Right ventricle myocardium superior (tissue), 1 donor: Measurements from ENCODE around the gene TMEM181. TPM values are rescaled to one million over a fixed set of nuclear protein-coding genes. Genes with fewer than 3 reads are reported as not detected.
"Not testable (repeated sequence)": the region's sequence is repeated elsewhere in the genome, so short reads cannot be mapped to it uniquely, and the experiment has no call there.

Experiments used
- ATAC-seq: fragments of 200-7000 bp; cut with Tn5 transposase; one replicate; pipeline ENCODE4 v1.9.1; 2020; ENCODE audit warnings: mild to moderate bottlenecking; ENCODE audit not compliant: poor library complexity
- DNase-seq: peaks from one replicate; pipeline ENCODE4 v3.0.0-alpha.2; 2020
- intact Hi-C: fragments of 100-400 bp; cut with DNase I; formaldehyde crosslinking; loops from one replicate; pipeline ENCODE4 v1.11.2; 2022
- total RNA-seq: library from RNA; stranded (reverse); fragmentation: NEBNext Ultra II Directional; extraction: Animal tissue kit (Norgen Biotek cat#: 25700); gene quantifications from one replicate; pipeline ENCODE4 v1.2.1, GENCODE V29; 2021
- donor health status: DM: no; HTN: yes; CAD: no; lungs with severe emphysema.

Gene TMEM181
- total RNA-seq, 1 donor from 2014 or later, result 8.8 TPM

DNA sequence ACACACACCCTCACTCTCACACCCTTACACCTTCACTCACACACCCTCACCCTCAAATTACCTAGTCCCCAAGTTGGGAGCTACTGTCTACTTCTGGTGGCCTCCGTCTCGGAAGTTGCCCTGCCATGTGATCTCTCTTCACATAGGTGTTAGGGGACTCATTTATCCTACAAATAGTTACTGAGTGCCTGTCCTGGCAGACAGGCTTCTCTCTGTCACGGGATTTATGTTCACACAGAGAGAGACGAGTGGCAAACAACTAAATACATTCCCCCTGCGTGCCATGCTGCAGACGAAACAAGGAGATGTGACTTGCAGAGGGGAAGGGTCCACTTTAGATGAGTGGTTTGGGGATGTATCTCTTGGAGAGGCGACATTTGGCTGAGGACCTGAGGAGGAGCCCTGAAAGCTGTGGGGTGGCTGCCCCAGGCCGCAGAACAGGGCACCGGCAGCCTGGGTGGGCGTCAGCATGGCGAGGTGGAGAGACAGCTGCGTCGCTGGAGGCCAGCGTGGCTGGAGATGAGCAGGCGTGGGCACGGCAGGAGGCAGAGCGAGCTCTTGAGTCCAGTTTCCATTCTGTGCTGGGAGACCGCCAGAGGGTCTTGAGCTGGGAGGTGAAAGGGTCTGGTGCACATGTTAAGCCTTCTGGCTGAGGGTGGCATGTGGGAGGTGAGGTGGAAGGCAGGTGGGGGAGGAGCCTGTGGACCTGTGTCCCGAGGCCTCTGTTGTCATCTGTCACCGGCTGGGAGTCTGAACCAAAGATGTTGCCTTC lies 67.5 kb downstream of the TMEM181 start:
- DNase-seq (no peak), ATAC-seq (no peak)
- intact Hi-C loops, result loop anchor here (10.0 kb wide), 1 partner anchor 67 kb away; no protein-coding TSS in a partner anchor

- ATAC-seq (no peak), DNase-seq (no peak)
- intact Hi-C loops, result loop anchor here (10.0 kb wide), 1 partner anchor 67 kb away; no protein-coding TSS in a partner anchor
Measured at GRCh38 chr6:158627940-158628211, 68.0 kb downstream of the TMEM181 start.

DNA sequence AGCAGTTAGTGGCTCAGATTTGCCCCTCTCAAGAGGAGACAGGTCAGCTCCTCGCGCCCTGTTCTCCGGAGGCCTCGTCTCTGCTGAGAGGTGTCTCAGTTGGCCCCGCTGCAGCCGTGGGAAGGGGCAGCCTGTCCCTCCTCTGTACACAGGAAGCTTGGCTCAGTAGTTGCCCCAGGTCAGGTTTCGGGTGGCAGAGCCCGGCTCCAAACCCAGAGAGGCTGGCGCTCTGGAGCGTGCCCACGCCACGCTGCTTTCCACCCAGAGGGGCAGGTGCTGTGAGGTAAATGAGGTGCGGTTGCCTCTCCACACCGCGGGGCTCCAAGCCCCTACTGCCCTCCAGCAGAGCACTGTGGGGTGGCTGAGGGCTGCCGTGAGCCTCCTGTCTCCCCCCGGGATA lies 68.7 kb downstream of the TMEM181 start:
- intact Hi-C loops, result loop anchor here (10.0 kb wide), 1 partner anchor 66 kb away; no protein-coding TSS in a partner anchor
- no peak for ATAC-seq
- DNase-seq, result no peak

- peak; percentile 45 for ATAC-seq
- intact Hi-C loops, result loop anchor here (10.0 kb wide), 1 partner anchor 65 kb away; no protein-coding TSS in a partner anchor
- peak; percentile 57 for DNase-seq
Measured at GRCh38 chr6:158629367-158630221, 69.7 kb downstream of the TMEM181 start.

- DNase-seq, result peak; percentile 85
- ATAC-seq, result peak; percentile 58
- intact Hi-C loops, result no loop called here
Measured at GRCh38 chr6:158630938-158631616, 71.2 kb downstream of the TMEM181 start.

DNA sequence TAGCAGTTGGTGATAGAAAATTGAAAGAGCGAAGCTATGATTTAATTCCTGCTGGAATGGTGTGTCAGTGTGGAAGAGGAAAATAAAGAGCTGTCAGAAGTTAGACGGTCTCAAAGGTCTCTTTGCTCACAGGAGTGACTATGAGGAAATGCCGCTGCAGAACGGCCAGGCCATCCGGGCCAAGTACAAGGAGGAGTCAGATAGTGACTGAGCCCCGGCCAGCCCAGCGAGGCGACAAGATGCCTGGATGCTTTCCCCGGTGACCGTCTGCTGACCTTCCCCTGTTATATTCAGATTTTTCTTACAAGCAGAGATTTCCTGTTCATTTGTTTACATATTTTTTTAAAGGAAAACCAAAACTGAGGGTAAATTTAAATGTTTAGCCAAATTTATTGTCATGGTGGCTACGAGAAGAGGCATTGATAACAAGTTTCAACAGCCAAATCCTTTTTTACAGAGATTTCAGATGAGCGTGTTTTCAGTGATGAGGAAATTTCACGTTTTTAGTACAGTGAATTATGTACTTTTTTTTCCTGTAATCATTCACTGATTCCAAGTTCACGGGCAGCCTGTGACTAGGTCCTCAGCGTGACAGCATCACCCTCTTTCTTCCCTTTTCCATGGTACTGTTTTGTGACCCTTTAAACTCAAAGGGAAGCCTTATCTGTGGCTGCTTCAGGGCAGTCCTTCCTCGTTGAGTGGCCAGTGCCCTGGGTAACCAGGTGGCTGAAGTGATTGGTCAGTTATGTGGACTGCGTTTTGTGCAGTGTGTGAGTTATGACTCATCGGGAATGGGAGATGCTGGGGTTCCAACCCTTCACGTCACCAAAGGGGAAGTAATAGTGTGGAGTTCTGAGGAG lies 72.0 kb downstream of the TMEM181 start:
- peak; percentile 92 for ATAC-seq
- peak; percentile 89 for DNase-seq
- intact Hi-C loops, result no loop called here

GRCh38 chr6:158632538-158633119 lies 72.7 kb downstream of the TMEM181 start:
- not testable (repeated sequence) for ATAC-seq, DNase-seq

GRCh38 chr6:158633127-158633526 lies 73.2 kb downstream of the TMEM181 start:
- intact Hi-C loops, result no loop called here
- DNase-seq, result no peak
- no peak for ATAC-seq

More at GRCh38 chr6:158632538-158633119, 72.7 kb downstream of the TMEM181 start:
- intact Hi-C loops, result not testable (repeated sequence)

DNA sequence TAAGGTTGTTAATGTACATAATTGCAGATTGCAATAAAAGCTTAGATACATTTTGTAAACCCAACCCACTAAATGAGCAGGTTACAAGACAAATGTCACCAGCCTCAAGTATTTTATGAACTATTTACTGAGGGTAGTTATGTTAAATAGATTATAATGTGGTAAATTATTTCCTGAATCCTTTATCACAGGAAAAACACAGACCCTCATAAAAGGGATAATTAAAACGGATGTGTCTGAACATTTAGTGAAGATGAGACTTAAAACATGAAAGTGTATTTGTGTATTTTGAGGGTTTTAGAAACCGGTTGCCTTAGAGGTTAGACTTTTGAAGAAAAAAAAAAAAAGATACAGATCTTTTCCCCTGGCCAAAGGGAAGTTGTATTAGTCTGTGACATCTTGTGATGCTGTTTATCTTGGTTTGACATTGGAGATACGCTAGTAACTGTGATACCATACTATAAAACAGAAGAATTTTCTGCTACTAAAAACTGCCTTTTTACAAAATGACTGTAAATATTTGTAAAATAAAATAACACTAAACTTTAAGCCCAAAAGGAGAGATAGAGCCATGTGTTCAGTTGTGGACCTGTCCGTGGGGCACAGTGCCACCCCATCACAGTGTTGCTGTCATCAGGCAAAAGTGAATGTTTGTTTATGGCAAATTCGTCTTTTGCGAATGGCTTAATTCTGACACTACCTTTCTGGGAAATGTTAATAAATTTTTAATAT lies 75.0 kb downstream of the TMEM181 start:
- no peak for ATAC-seq
- DNase-seq, result no peak
- intact Hi-C loops, result no loop called here

DNA sequence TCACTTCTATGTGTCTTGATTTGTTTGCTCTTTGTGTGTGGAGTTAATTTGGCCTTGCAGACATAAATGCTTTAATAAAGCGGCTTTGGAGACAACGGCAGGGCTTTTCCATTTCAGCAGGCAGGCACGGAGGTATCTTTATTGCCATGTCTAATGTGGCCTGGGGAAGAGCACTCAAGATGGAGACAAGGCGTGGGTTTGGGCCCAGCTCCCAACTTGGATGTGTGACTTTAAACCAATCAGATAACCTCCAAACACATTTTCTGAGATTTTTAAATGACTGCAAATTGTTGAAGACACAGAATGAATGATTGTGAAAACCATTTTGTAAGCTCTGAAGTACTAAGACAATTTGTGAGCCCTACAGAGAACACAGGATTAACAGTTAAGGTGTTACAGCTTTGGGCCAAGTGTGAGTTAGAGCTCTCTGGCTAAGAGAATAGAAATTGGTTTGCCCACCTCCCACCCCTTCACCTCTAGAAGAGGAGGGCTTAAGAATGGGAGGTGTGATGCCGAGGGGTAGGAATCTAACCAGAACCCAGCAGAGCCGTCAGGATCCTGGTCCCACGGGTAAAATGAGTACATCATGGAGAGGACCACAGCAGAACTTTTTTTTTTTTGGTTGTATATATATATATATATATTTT lies 75.7 kb downstream of the TMEM181 start:
- intact Hi-C loops, result no loop called here
- DNase-seq, result no peak

DNA sequence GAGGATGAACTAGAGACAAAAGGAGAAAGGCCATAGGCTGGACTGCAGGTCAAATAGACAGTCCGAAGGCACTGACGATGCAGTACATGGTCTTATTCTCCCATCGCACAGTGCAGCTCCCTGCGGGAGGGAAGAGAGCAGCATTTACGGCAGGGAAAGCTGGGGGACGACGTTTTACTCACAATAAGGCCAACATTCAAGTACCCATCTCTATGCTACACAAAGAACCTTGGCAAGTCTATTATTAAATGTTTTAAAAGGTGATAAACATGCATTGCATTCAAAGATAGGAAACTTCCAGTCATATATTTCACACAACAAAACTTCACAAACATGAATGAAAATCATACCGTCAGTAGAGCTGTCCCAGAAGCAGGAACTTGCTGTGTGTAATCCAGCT lies 76.9 kb downstream of the TMEM181 start:
- intact Hi-C loops, result no loop called here
- DNase-seq, result no peak
- ATAC-seq, result no peak

More for the DNA sequence above, 75.7 kb downstream of the TMEM181 start:
- no peak for ATAC-seq

DNA sequence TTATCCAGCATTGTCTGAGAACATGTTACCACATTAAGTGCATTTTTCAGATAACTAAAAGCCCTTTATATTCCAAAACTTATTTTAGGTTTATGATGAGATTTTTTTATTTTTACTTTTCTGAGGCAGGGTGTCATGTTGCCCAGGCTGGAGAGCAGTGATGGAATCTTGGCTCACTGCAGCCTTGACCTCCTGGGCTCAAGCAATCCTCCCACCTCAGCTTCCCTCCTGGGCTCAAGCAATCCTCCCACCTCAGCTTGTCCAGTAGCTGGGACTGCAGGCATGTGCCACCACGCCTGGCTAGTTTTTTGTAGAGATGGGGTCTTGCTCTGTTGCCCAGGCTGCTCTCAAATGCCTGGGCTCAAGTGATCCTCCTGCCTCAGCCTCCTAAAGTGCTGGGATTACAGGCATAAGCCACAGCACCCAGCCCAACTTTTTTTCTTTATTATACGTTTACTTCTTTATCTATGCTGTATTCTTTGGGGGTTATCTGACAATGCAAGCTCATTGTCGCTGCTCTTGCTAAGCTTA lies 78.5 kb downstream of the TMEM181 start:
- intact Hi-C loops, result no loop called here
- DNase-seq (no peak), ATAC-seq (no peak)

DNA sequence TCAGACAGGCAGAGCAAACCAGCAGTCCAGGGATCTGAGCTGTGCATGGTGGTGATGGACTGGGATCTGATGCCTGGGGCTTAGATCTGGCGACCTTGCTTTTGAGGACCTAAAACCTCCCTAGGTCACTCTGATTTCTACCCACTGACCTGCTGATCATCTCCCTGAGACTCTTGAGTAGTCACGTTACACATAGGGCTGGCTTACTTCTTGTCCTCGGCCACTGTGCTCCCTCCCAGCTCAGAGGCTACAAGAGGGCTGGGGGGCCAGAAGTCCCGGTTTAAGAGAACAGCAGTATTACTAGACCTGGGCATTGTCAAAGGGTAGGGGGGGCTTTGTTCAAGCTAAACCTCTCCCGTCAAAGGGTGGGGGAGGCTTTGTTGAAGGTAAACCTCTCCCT lies 79.2 kb downstream of the TMEM181 start:
- intact Hi-C loops, result no loop called here
- no peak for ATAC-seq

DNA sequence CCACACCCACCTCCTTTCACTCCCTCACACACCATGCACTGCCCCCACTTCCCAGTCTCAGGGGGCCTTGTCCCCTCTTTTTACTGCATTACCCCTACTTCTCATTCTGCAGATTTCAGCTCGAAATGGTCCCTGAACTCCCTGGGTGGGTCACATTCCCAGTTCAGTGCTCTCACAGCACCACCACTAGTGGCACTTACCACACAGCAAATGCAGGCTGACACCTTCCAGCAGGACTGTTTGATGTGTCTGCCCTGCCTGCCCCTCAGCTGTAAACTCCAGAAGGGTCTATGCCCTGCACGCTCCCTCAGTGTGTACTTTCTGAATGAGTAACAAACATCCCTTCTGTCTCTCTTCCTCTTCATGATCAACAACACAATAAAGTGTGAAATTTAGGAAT lies 80.6 kb downstream of the TMEM181 start:
- no peak for DNase-seq
- intact Hi-C loops, result no loop called here
- ATAC-seq, result no peak

More for the DNA sequence above, 79.2 kb downstream of the TMEM181 start:
- DNase-seq, result no peak

DNA sequence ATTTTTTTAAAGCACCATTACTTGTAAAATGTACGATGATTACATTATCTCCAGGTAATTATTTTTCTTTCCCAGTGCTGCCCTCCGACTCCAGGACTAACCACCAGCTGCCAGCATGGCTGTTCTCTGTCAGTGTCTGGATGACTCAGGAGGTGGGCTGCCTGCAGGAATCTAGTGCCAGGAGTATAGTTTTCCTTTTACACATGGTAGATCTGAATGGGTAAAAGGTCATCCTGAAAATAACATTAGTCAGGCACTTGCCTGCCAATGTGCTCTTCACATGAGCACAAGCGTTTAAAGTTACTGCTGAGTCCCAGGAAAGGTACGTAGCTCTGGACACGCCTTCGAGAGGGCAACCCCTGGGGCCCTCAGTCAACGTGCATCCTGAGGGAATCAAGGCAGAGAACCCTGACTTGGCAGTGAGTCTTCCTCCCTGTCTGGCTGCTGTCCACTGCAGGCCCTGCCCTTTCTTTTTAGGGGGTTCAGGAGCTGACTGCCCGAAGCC lies 82.3 kb downstream of the TMEM181 start:
- intact Hi-C loops, result no loop called here
- ATAC-seq (peak; percentile 26), DNase-seq (peak; percentile 61)

- intact Hi-C loops, result no loop called here
- no peak for DNase-seq
- ATAC-seq, result no peak
Measured at GRCh38 chr6:158643836-158644230, 83.9 kb downstream of the TMEM181 start.
